GM18858 (cell line): ENCODE data around the gene TTLL7.

Experiments used
- ATAC-seq: cut with Tn5 transposase; IDR thresholded peaks from one replicate; pipeline ENCODE4 v1.9.1; 2021; ENCODE audit not compliant: unreplicated experiment

Gene TTLL7

GRCh38 chr1:83883979-83884378 lies 115.0 kb downstream of the TTLL7 start:
- no peak for ATAC-seq

DNA sequence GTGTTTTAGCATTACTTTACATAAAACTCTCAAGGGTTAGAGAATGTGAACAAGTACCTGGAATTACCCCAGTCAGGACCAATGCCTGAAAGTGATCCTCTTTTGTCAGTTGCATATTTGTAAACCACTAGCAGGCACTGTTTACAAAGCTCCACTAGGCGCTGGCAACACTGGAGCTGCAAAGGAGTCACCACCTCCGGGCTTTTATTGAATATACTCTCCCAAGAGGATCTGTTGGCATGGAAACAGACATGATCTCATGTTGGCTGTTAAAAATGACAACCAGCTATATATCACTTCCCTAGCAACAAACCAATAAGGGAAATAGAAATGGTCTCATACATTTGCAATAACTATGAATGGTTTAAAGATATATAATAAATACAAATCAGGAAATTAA lies 116.0 kb downstream of the TTLL7 start:
- ATAC-seq, result peak; percentile 34

- ATAC-seq, result no peak
Observed at GRCh38 chr1:83872515-83872914, 126.4 kb downstream of the TTLL7 start.

GRCh38 chr1:83864991-83865390 lies 133.9 kb downstream of the TTLL7 start:
- no peak for ATAC-seq

GRCh38 chr1:83860490-83861221 lies 138.3 kb downstream of the TTLL7 start:
- peak; percentile 82 for ATAC-seq

GRCh38 chr1:83857716-83858115 lies 141.2 kb downstream of the TTLL7 start:
- no peak for ATAC-seq

DNA sequence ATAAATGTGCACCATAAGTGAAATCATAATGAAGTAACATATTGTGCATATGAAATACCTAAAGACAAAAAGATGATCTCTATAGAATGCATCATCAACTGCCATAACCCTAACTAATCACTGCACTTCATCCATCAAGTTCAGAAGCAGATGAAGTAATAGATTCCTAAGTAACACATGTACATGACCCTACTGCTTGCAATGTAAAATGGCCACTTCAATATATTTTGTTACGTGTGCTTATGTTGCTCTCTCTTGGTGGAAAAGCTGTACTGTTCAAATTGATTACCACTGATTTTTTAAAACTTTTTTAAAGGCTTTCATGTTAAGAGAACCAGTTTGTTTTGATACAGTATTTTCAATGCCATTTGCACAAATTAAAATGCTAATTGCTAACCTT lies 141.8 kb downstream of the TTLL7 start:
- ATAC-seq, result peak; percentile 43

GRCh38 chr1:83856381-83856780 lies 142.6 kb downstream of the TTLL7 start:
- ATAC-seq, result no peak

- no peak for ATAC-seq
Observed at GRCh38 chr1:83854456-83854855, 144.5 kb downstream of the TTLL7 start.

DNA sequence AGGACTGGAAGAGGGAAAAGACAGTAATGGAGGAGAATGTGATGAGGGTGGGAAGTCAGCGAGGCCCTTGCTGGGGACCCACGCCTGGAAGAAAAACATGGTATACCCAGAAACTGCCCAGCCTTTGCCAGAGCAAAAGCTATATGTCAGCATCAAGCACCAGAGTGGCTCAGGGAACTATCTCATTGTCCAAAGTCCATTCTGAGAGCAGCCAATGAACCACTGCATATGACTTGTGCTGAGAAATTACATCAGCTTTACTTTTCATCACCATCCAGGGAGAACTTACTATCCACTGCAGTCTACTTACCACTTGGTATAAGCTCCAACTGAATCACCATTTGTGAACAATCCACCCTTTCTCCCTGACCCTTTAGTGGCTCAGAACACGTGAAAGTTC lies 148.1 kb downstream of the TTLL7 start:
- ATAC-seq, result no peak

DNA sequence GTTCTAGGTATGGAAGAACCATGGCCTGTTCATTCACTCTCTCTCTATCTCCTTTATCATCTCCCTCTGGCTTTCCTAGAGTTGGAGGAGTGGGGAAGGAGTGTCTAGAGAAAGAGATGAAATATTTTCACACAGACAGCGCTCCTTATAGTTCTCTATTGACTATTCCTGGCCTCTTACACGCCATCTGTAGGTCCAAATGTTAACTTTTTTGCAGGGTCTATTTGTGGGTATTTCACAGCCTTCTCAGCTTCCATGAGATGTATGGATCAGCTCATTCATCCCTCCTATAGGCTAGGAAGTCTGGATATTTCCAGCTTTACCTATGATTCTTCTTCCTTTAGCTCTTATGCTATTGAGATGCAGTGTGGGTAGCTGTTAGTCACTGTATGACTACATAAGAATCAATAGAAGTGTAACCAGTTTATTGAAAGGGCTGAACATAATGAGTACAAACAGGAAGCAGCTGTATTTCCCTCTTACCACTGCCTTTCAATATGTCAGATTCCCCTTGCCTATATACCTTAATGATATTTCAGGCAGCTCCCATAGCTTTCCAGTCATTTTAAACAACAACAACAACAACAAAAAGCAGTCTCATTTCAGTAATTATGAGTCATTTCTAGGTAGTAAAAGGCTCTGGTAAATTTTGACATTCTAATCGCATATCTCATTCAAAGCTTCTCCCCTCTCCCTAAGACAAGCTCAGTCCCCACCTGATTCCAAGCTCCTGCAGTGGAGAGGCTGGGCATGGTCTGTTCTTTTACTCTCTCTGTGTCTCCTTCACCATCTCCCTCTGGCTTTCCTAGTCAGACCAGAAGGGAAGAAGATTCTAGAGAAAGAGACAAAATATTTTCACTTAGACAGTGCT lies 149.5 kb downstream of the TTLL7 start:
- ATAC-seq, result peak; percentile 53

DNA sequence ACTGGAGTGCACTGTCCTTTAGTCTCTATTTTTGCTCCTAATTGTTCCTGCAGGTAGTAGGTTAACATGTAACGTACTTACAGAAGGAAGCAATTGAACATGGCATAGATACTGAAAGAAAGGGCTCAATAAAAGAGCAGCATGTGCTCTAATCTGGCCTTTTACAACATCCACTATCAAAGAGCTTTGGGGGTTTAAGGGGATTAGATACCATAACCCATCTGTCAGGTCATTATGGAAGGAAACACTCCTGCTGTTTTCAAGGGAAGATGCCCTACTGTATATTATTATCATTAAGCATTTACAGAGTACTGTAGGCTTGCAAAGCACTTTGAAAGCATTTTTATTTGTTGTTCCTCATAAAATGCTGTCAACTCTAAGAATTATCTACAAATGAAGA lies 152.8 kb downstream of the TTLL7 start:
- ATAC-seq, result no peak

GRCh38 chr1:83845437-83846071 lies 153.4 kb downstream of the TTLL7 start:
- no peak for ATAC-seq

GRCh38 chr1:83844546-83844945 lies 154.4 kb downstream of the TTLL7 start:
- ATAC-seq, result no peak

- no peak for ATAC-seq
Observed at GRCh38 chr1:83839566-83840173, 159.3 kb downstream of the TTLL7 start.

DNA sequence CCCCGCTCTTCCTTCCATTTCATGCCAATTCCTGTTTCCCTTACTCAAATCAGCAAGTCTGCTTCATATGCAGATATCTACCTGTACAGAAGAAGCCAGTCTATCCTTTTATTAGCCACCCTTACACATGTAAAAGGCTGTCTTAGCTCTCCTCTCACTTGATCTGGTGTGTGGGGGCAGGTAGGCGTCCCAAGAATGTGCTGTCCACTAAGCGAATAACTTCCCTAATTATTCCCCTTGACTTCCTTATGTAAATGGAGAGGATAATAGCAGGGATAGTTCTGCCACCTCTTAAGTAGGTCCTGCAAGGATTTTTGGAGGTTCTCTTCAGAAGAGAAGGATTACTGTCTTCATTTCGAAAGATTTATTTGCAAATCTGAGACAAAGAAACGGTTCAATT lies 160.4 kb downstream of the TTLL7 start:
- no peak for ATAC-seq

- no peak for ATAC-seq
Observed at GRCh38 chr1:83836543-83836942, 162.4 kb downstream of the TTLL7 start.

- no peak for ATAC-seq
Observed at GRCh38 chr1:83834621-83835264, 164.2 kb downstream of the TTLL7 start.

DNA sequence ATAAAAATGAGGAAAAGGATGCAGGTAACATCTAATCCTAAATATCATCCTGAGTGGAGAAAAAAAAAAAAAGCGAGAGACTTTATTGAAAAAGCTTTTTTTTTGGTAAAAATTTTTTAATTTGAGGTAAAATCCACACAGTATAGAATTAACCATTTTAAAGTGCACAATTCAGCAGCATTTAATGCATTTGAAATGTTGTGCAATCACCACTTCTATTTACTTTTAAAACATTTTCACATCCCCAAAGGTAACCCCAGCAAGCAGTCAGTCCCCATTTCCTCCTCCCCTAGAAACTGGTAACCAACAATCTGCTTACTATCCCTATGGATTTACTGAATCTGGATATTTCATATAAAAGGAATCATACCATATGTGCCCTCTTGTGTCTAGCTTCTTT lies 166.7 kb downstream of the TTLL7 start:
- no peak for ATAC-seq

DNA sequence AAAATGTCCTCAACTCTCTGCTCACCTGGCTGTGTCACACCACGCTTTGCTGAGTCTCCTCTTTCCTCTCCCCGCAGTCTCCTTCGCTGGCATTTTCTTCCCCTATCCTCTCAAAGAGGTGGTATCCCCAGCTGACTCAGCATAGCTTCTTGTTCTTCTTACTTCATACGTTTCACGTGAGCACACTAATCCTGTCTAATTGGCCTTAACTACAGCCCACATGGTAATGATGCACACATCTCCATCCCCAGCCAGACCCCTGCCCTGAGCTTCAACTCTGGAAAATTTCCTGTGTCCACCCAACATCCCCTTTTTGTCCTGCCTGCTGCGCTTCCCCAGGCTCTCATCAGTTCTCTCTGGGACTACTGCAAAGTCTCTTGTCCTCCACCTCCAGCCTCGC lies 169.8 kb downstream of the TTLL7 start:
- no peak for ATAC-seq

DNA sequence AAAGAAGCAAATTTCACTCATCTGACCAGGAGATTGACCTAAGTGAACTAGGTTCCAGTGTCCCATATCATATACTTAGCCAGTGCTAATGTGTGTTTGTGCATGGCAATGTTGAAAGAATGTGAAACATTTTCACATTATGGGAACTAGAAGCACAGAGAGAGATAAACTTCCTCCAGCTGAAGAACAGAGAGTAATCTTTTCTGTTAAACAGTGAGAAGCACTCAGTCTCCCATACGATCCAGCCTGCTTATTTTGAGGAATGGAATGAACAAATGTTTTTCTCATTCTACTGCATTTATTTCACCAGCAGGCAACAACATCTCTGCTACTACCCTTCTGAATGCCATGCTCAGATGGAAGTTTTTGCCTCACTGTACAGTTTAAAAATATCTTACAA lies 170.5 kb downstream of the TTLL7 start:
- no peak for ATAC-seq
